Stimulated activated naive CD4-positive, alpha-beta T cell treated with Interleukin-2 at 50 U/mL for 16 hours (primary cell): ENCODE data around the gene SPECC1.
"Not testable (repeated sequence)": the region's sequence is repeated elsewhere in the genome, so short reads cannot be mapped to it uniquely, and the experiment has no call there.

Source experiments
- DNase-seq: peaks from one replicate; lab custom pipeline; 2025; lab: John Stamatoyannopoulos, UW

The SPECC1 gene

GRCh38 chr17:20236578-20237227 is 227.5 kb downstream of the SPECC1 start:
- no peak for DNase-seq

- DNase-seq: not testable (repeated sequence)
Observed at GRCh38 chr17:20239776-20240175, 230.6 kb downstream of the SPECC1 start.

GRCh38 chr17:20241855-20242254 is 232.7 kb downstream of the SPECC1 start:
- no peak for DNase-seq

- no peak for DNase-seq
Observed at GRCh38 chr17:20242271-20242670, 233.1 kb downstream of the SPECC1 start.

GRCh38 chr17:20243524-20243923 is 234.4 kb downstream of the SPECC1 start:
- DNase-seq: no peak

GRCh38 chr17:20244671-20245070 is 235.5 kb downstream of the SPECC1 start:
- no peak for DNase-seq

- DNase-seq: no peak
Observed at GRCh38 chr17:20246692-20247091, 237.5 kb downstream of the SPECC1 start.

GRCh38 chr17:20253323-20253722 is 244.2 kb downstream of the SPECC1 start:
- no peak for DNase-seq

- no peak for DNase-seq
Observed at GRCh38 chr17:20254541-20254940, 245.4 kb downstream of the SPECC1 start.

GRCh38 chr17:20256144-20256543 is 247.0 kb downstream of the SPECC1 start:
- no peak for DNase-seq

GRCh38 chr17:20257008-20257407 is 247.8 kb downstream of the SPECC1 start:
- DNase-seq: no peak

GRCh38 chr17:20257798-20258197 is 248.6 kb downstream of the SPECC1 start:
- DNase-seq: no peak

GRCh38 chr17:20259668-20260067 is 250.5 kb downstream of the SPECC1 start:
- DNase-seq: no peak

- no peak for DNase-seq
Observed at GRCh38 chr17:20260268-20260667, 251.1 kb downstream of the SPECC1 start.

GRCh38 chr17:20262226-20263114 is 253.3 kb downstream of the SPECC1 start:
- no peak for DNase-seq

GRCh38 chr17:20263115-20263433 is 253.9 kb downstream of the SPECC1 start:
- not testable (repeated sequence) for DNase-seq

- DNase-seq: no peak
Observed at GRCh38 chr17:20263595-20263994, 254.4 kb downstream of the SPECC1 start.

- DNase-seq: no peak
Observed at GRCh38 chr17:20264996-20265395, 255.8 kb downstream of the SPECC1 start.

GRCh38 chr17:20266806-20267458 is 257.8 kb downstream of the SPECC1 start:
- no peak for DNase-seq

GRCh38 chr17:20267459-20267842 is 258.3 kb downstream of the SPECC1 start:
- no peak for DNase-seq

- no peak for DNase-seq
Observed at GRCh38 chr17:20270369-20270768, 261.2 kb downstream of the SPECC1 start.

- DNase-seq: no peak
Observed at GRCh38 chr17:20271011-20271610, 262.0 kb downstream of the SPECC1 start.
